GM13977 (cell line): Measurements from ENCODE around the gene VAMP1.
"Not testable (repeated sequence)": the region's sequence is repeated elsewhere in the genome, so short reads cannot be mapped to it uniquely, and the experiment has no call there.

ENCODE experiments used
- DNase-seq: peaks from one replicate; pipeline ENCODE4 v3.0.0; 2012; ENCODE audit warnings: low spot score
- CTCF ChIP-seq: IDR thresholded peaks from 2 replicates; pipeline ENCODE4 v1.5.1; 2012; ENCODE audit warnings: mild to moderate bottlenecking, control low read depth; ENCODE audit not compliant: insufficient read depth; ENCODE audit errors: extremely low read depth, missing control alignments
- in situ Hi-C: fragments of 300-500 bp; cut with MboI; formaldehyde crosslinking; loops from one replicate; pipeline ENCODE4 v1.12.0; 2022; ENCODE audit warnings: low sequenced_read_pairs, low pct_unique_long_range_greater_than_20kb, mixed read lengths, inconsistent platforms; ENCODE audit not compliant: unreplicated experiment

The VAMP1 gene

GRCh38 chr12:6430124-6430989, 40.1 kb downstream of the VAMP1 start:
- in situ Hi-C loops: no loop called here
- no peak for DNase-seq
- TF ChIP-seq CTCF: no peak

DNA sequence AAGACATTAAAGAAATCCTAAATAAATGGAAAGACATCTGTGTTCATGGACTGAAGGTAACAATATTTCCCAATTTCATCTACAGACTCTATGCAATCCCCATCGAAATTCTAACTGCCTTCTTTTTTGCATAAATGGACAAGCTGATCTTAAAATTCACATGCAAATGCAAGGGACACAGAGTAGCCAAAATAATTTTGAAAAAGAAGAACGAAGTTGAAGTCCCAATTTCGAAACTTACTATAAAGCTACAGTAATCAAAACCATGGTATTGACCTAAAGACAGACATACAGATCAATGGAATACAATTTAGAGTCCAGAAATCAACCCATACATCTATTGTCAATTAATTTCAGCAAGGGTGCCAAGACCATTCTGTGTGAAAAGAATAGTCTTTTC, 42.2 kb downstream of the VAMP1 start:
- no peak for DNase-seq
- no peak for TF ChIP-seq CTCF
- in situ Hi-C loops: loop anchor here (10.0 kb wide), 1 partner anchor 106 kb away; the partner anchor contains the start of gene GAPDH

GRCh38 chr12:6427796-6428195, 42.7 kb downstream of the VAMP1 start:
- DNase-seq: not testable (repeated sequence)
- in situ Hi-C loops: loop anchor here (10.0 kb wide), 1 partner anchor 107 kb away; the partner anchor contains the start of gene GAPDH

GRCh38 chr12:6426882-6427671, 43.4 kb downstream of the VAMP1 start:
- peak; percentile 74 for DNase-seq
- in situ Hi-C loops: loop anchor here (10.0 kb wide), 1 partner anchor 108 kb away; the partner anchor contains the start of gene GAPDH
- no peak for TF ChIP-seq CTCF

DNA sequence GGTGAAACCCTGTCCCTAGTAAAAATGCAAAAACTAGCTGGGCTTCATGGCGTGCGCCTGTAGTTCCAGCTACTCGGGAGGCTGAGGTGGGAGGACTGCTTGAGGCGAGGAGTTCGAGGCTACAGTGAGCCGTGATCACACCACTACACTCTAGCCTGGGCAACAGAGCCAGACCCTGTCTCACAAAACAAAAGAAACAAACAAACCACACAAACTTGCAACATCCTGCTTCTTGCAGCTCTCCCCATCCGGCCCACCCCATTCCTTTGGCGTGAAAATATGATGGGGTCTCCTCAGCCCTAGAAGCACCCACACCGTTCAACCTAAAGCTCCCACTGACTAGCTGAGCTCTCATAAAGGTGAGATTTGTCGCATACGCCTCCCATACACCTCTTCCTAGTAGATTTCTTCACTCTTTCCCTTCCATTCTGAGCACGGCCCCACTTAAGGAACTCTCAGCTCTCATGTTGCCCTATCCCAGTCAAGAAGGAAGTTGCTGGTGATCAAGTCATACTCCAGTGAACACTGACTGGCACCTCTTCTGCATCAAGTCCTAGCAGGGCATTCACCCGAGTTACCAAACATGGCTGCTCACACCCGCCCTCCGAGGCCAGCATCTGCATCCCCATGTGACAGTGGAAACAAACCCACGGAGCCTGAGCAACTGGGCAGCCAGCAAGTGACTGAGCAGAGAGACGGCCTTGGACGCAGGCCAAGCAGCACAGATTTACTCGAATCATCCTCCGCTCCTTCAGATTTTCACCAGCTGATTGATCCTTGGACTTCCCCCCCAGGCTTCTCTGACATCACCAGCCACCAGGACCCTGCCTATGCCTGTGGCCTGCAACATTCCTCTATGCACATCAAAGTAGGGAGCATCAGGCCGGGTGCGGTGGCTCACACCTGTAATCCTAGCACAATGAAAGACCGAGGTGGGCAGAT, 44.6 kb downstream of the VAMP1 start:
- DNase-seq: no peak
- in situ Hi-C loops: loop anchor here (10.0 kb wide), 1 partner anchor 109 kb away; the partner anchor contains the start of gene GAPDH
- no peak for TF ChIP-seq CTCF

- no peak for TF ChIP-seq CTCF
- in situ Hi-C loops: loop anchor here (5.0 to 10.0 kb wide), 2 partner anchors 37 to 110 kb away; partner anchors contain the start of gene GAPDH
- DNase-seq: no peak
These were observed 45.6 kb downstream of the VAMP1 start for GRCh38 chr12:6424866-6425265.
